Smooth muscle cell (in vitro differentiated cells): ENCODE results near the gene MLLT6. TPM values are rescaled to one million over a fixed set of nuclear protein-coding genes. Genes with fewer than 3 reads are reported as not detected.

Source experiments
- DNase-seq: peaks from one replicate; lab custom pipeline; 2025; ENCODE audit not compliant: unreplicated experiment; lab: John Stamatoyannopoulos, UW
- H2AFZ ChIP-seq: fragments of 200-600 bp; sonication (generic); 2 replicates; pipeline ENCODE4 v1.6.0; 2016; ENCODE audit warnings: antibody characterized with exemption, low read depth, mild to moderate bottlenecking
- H3F3A ChIP-seq: fragments of 200-600 bp; sonication (generic); 2 replicates; pipeline ENCODE4 v1.6.0; 2017; ENCODE audit warnings: antibody characterized with exemption, low read depth
- H3K27ac ChIP-seq: fragments of 200-600 bp; sonication (generic); 2 replicates; pipeline ENCODE4 v1.5.1; 2016; ENCODE audit warnings: low read depth, mild to moderate bottlenecking
- H3K27me3 ChIP-seq: fragments of 200-600 bp; sonication (generic); 2 replicates; pipeline ENCODE4 v1.6.1; 2016; ENCODE audit warnings: low read depth, mild to moderate bottlenecking
- H3K36me3 ChIP-seq: fragments of 200-600 bp; sonication (generic); 2 replicates; pipeline ENCODE4 v1.5.1; 2016; ENCODE audit warnings: low read depth
- H3K4me1 ChIP-seq: fragments of 200-600 bp; sonication (generic); 2 replicates; pipeline ENCODE4 v1.5.1; 2016; ENCODE audit warnings: low read depth
- H3K4me2 ChIP-seq: fragments of 200-600 bp; sonication (generic); 2 replicates; pipeline ENCODE4 v1.6.0; 2016; ENCODE audit warnings: mild to moderate bottlenecking
- H3K4me3 ChIP-seq: fragments of 200-600 bp; sonication (generic); 2 replicates; pipeline ENCODE4 v1.5.1; 2016; ENCODE audit warnings: mild to moderate bottlenecking
- H3K79me2 ChIP-seq: fragments of 200-600 bp; sonication (generic); 2 replicates; pipeline ENCODE4 v1.6.0; 2016; ENCODE audit warnings: low read depth, mild to moderate bottlenecking
- H3K9ac ChIP-seq: fragments of 200-600 bp; sonication (generic); 2 replicates; pipeline ENCODE4 v1.6.0; 2016; ENCODE audit warnings: low read depth
- H3K9me3 ChIP-seq: fragments of 200-600 bp; sonication (generic); replicated peaks from 2 replicates; pipeline ENCODE4 v1.5.1; 2016; ENCODE audit warnings: low read depth
- H4K20me1 ChIP-seq: fragments of 200-600 bp; sonication (generic); 2 replicates; pipeline ENCODE4 v1.6.0; 2016; ENCODE audit warnings: low read depth
- CTCF ChIP-seq: fragments of 200-600 bp; sonication (generic); IDR thresholded peaks from 2 replicates; pipeline ENCODE4 v1.5.1; 2017; ENCODE audit warnings: borderline replicate concordance, mild to moderate bottlenecking, antibody characterized with exemption; ENCODE audit not compliant: insufficient read depth, poor library complexity, severe bottlenecking
- WGBS: methylation state at CpG from one replicate; pipeline ENCODE4 v1.1.7; 2016; ENCODE audit warnings: low lambda C conversion rate; 5-methylcytosine and 5-hydroxymethylcytosine counted together
- polyA plus RNA-seq: library from polyadenylated mRNA; unstranded; fragments of >200 nt; fragmentation: Nextera tagmentation; extraction: Ambion mirVana; gene quantifications from 2 replicates; pipeline ENCODE4 v1.2.1, GENCODE V29; 2016
- total RNA-seq: library from RNA; depleted of rRNA; stranded (reverse); fragments of >200 nt; gene quantifications from 2 replicates; pipeline ENCODE4 v1.2.3, GENCODE V29; 2014

Gene MLLT6
- total and polyA plus RNA-seq, 2 experiments from 2014 or later = 4.6 to 11.2 TPM

- Histone ChIP-seq H3F3A (no peaks in the 10 kb centered on the region), H3K9ac (no peak overlapping the region), H3K27ac (no peak overlapping the region), H3K36me3 (no peaks in the 10 kb centered on the region), H3K4me1 (no peaks in the 10 kb centered on the region), H3K9me3 (no peaks in the 10 kb centered on the region), H4K20me1 (peaks cover 12% of the 10 kb centered on the region), H3K27me3 (no peaks in the 10 kb centered on the region), H3K4me3 (no peak overlapping the region), H3K79me2 (no peaks in the 10 kb centered on the region), H2AFZ (no peak overlapping the region), H3K4me2 (no peak overlapping the region)
- WGBS = 93% methylated on average over 26 of the region's 26 CpGs
- no peak for DNase-seq
- TF ChIP-seq CTCF = no peak
These were observed 6.9 kb downstream of the MLLT6 start for GRCh38 chr17:38711792-38712571.

GRCh38 chr17:38712593-38712992 lies 7.5 kb downstream of the MLLT6 start:
- Histone ChIP-seq H3K27ac (no peak overlapping the region), H3K4me2 (no peak overlapping the region), H3K4me1 (no peaks in the 10 kb centered on the region), H2AFZ (no peak overlapping the region), H3K9me3 (no peaks in the 10 kb centered on the region), H3K4me3 (no peak overlapping the region), H3F3A (no peaks in the 10 kb centered on the region), H3K27me3 (no peaks in the 10 kb centered on the region), H3K9ac (no peak overlapping the region), H3K36me3 (no peaks in the 10 kb centered on the region), H3K79me2 (no peaks in the 10 kb centered on the region), H4K20me1 (peaks cover 8% of the 10 kb centered on the region)
- WGBS = 98% methylated on average over 10 of the region's 10 CpGs
- DNase-seq = no peak
- TF ChIP-seq CTCF = no peak

- Histone ChIP-seq H3K9ac (no peak overlapping the region), H3K4me2 (no peak overlapping the region), H3K27me3 (no peaks in the 10 kb centered on the region), H3K79me2 (no peaks in the 10 kb centered on the region), H3K9me3 (no peaks in the 10 kb centered on the region), H3K4me3 (no peak overlapping the region), H3K4me1 (no peaks in the 10 kb centered on the region), H3F3A (no peaks in the 10 kb centered on the region), H2AFZ (no peak overlapping the region), H3K36me3 (no peaks in the 10 kb centered on the region), H4K20me1 (no peaks in the 10 kb centered on the region), H3K27ac (no peak overlapping the region)
- TF ChIP-seq CTCF = no peak
- 91% methylated on average over 11 of the region's 11 CpGs for WGBS
- no peak for DNase-seq
These were observed 8.5 kb downstream of the MLLT6 start for GRCh38 chr17:38713456-38714075.
